Measurements from ENCODE around the gene PTPRK. TPM values are rescaled to one million over a fixed set of nuclear protein-coding genes. Genes with fewer than 3 reads are reported as not detected.

The PTPRK gene
- total and polyA plus RNA-seq, 3 experiments from 2014 or later: 0.74 to 23.0 (median 21.3) TPM

DNA sequence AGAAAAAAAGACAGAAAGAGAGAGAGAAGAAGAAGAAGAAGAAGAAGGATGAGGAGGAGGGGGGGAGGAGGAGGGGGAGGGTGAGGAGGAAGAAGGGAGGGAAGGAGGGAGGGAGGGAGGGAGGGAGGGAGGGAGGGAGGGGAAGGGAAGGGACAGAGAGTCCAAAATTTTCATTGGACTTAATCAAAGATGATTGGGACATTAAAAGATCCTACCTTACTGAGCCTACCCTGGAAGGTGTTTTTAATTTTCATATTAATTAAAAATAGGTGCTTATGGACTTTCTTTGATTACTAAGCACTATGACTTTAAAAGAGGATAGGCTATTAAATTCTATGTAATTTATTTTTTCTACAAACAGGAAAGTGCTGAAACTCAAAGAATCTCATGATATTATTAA, 319.6 kb downstream of the PTPRK start:
- H3K27ac Mint-ChIP-seq: no peak overlapping the region

DNA sequence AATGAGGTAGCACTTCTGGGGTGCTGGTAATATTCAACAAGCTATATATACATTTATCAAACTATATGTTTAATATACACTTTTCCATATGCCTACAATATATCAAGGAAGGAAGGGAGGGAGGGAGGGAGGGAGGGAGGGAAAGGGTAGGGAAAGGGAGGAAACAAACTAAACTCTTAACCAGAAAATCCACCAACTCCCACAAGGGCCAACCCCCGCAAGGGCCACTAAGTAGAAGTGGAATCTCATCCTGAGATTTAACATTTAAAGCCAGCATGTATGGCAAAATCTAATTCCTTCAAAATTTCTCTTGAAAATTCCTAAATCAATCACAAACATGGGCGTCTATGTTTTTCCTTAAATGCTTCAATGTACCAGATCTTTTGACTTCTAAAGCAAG, 320.9 kb downstream of the PTPRK start:
- H3K27me3 ChIP-seq (ENCODE audit: insufficient read depth, low read length, poor library complexity, severe bottlenecking): no peaks in the 10 kb centered on the region
- H3K9me3 ChIP-seq (ENCODE audit: low read length): no peaks in the 10 kb centered on the region
- DNase-seq: no peak
- H3K36me3 ChIP-seq (ENCODE audit: insufficient read depth, low read length): no peaks in the 10 kb centered on the region
- H3K27ac ChIP-seq (ENCODE audit: low read depth, low read length): no peak overlapping the region
- H3K27me3 Mint-ChIP-seq: peaks cover 4% of the 10 kb centered on the region in 2 donors
- H3K4me3 Mint-ChIP-seq: no peak overlapping the region
- ChIA-PET POLR2A (no interaction called here), CTCF (no interaction called here)
- peaks cover 0 to 3% (median 0%) of the 10 kb centered on the region in 3 donors for H3K36me3 Mint-ChIP-seq
- no peaks in the 10 kb centered on the region for H3K4me1 ChIP-seq (ENCODE audit: insufficient read depth, low read length)
- no peaks in the 10 kb centered on the region for H3K4me1 Mint-ChIP-seq
- H3K9me3 Mint-ChIP-seq: no peaks in the 10 kb centered on the region
- H3K27ac Mint-ChIP-seq: peak overlapping the region in 1 of 8 donors; percentile 50
- H3K4me3 ChIP-seq (ENCODE audit: low read length): no peak overlapping the region

More for the DNA sequence above, 319.6 kb downstream of the PTPRK start:
- H3K27me3 ChIP-seq (ENCODE audit: insufficient read depth, low read length, poor library complexity, severe bottlenecking): no peaks in the 10 kb centered on the region
- no peak for DNase-seq
- H3K36me3 ChIP-seq (ENCODE audit: insufficient read depth, low read length): no peaks in the 10 kb centered on the region
- no peak overlapping the region for H3K27ac ChIP-seq (ENCODE audit: low read depth, low read length)
- no peaks in the 10 kb centered on the region for H3K4me1 Mint-ChIP-seq
- H3K4me3 Mint-ChIP-seq: no peak overlapping the region
- H3K9me3 Mint-ChIP-seq: no peaks in the 10 kb centered on the region
- H3K36me3 Mint-ChIP-seq: peaks cover 0 to 3% (median 0%) of the 10 kb centered on the region in 3 donors
- no peak overlapping the region for H3K4me3 ChIP-seq (ENCODE audit: low read length)
- CTCF ChIA-PET: no interaction called here
- no peaks in the 10 kb centered on the region for H3K4me1 ChIP-seq (ENCODE audit: insufficient read depth, low read length)
- no peaks in the 10 kb centered on the region for H3K9me3 ChIP-seq (ENCODE audit: low read length)
- H3K27me3 Mint-ChIP-seq: peaks cover 4 to 7% of the 10 kb centered on the region in 2 donors
- POLR2A ChIA-PET: no interaction called here

DNA sequence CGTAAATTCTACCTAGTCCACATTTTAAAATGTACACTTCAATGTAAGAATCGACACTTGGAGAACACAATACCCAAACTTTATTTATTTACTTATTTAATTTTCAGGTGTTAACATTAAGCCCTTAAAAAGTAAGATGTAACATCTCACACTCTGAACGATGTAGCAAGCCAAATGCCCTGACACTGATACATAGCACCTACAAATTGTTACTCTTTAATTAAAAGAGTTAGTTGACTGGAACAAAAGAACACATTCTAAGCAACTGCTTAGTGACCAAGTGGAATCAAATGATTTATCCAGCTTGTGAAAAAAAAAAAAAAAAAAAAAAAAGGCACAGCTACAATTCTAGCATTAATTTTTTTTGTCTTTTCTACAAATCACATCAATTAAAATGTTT, 327.4 kb downstream of the PTPRK start:
- H3K4me1 Mint-ChIP-seq: no peaks in the 10 kb centered on the region
- Histone ChIP-seq H3K9me3 (ENCODE audit: low read length) (no peaks in the 10 kb centered on the region), H3K36me3 (ENCODE audit: insufficient read depth, low read length) (no peaks in the 10 kb centered on the region), H3K27ac (ENCODE audit: low read depth, low read length) (no peak overlapping the region), H3K4me1 (ENCODE audit: insufficient read depth, low read length) (no peaks in the 10 kb centered on the region), H3K4me3 (ENCODE audit: low read length) (no peak overlapping the region), H3K27me3 (ENCODE audit: insufficient read depth, low read length, poor library complexity, severe bottlenecking) (no peaks in the 10 kb centered on the region)
- no peaks in the 10 kb centered on the region for H3K9me3 Mint-ChIP-seq
- no peak overlapping the region for H3K4me3 Mint-ChIP-seq
- H3K27me3 Mint-ChIP-seq: peaks cover 4 to 20% of the 10 kb centered on the region in 2 donors
- ChIA-PET CTCF (no interaction called here), POLR2A (no interaction called here)
- H3K27ac Mint-ChIP-seq: no peak overlapping the region
- no peaks in the 10 kb centered on the region for H3K36me3 Mint-ChIP-seq
- no peak for DNase-seq

DNA sequence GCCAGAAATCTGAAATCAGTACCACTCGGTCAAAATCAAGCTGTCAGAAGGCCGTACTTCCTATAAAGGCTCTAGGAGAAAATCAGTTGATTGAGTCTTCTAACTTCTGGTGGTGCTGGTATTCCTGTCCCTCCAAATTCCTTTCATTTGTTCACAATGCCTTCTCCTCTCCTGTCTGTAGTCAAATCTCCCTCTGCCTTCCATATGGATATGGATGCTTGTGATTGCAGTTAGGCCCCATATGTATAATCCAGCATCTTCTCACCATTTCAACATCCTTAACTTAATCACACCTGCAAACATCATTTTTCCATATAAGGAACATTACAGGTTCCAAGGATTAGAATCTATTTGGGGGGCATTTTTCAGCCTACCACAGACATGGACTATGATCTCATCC, 331.7 kb downstream of the PTPRK start:
- DNase-seq: no peak
- H3K4me1 ChIP-seq (ENCODE audit: insufficient read depth, low read length): no peaks in the 10 kb centered on the region
- Mint-ChIP-seq H3K4me3 (no peak overlapping the region), H3K4me1 (no peaks in the 10 kb centered on the region), H3K9me3 (no peaks in the 10 kb centered on the region), H3K36me3 (no peaks in the 10 kb centered on the region), H3K27me3 (peaks cover 4 to 16% of the 10 kb centered on the region in 2 donors), H3K27ac (no peak overlapping the region)
- CTCF ChIA-PET: no interaction called here
- H3K4me3 ChIP-seq (ENCODE audit: low read length): no peak overlapping the region
- no peak overlapping the region for H3K27ac ChIP-seq (ENCODE audit: low read depth, low read length)
- POLR2A ChIA-PET: no interaction called here
- no peaks in the 10 kb centered on the region for H3K36me3 ChIP-seq (ENCODE audit: insufficient read depth, low read length)
- no peaks in the 10 kb centered on the region for H3K27me3 ChIP-seq (ENCODE audit: insufficient read depth, low read length, poor library complexity, severe bottlenecking)
- H3K9me3 ChIP-seq (ENCODE audit: low read length): no peaks in the 10 kb centered on the region

DNA sequence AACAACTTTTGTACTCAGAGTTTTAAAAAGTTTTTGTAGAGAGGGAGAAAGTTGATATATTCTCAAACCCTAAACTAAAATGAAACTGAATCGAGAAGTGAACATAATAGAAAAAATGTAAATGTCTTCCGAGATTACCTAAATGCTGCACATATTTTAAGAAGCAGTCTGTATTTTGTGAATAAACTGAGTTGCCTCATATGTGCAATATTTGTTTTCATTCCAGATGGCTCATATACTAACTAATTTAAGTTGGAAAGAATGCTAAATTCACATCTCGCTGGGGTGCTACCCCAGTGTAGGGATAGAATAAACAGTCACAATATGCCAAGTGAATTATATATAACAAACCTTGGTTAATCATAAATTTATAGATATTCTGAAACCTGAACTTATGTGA, 333.7 kb downstream of the PTPRK start:
- no peaks in the 10 kb centered on the region for H3K9me3 ChIP-seq (ENCODE audit: low read length)
- DNase-seq: no peak
- no peak overlapping the region for H3K27ac Mint-ChIP-seq
- H3K4me3 ChIP-seq (ENCODE audit: low read length): no peak overlapping the region
- H3K27me3 Mint-ChIP-seq: peaks cover 0 to 6% of the 10 kb centered on the region in 2 donors
- H3K27me3 ChIP-seq (ENCODE audit: insufficient read depth, low read length, poor library complexity, severe bottlenecking): no peaks in the 10 kb centered on the region
- CTCF ChIA-PET: no interaction called here
- no peaks in the 10 kb centered on the region for H3K4me1 ChIP-seq (ENCODE audit: insufficient read depth, low read length)
- H3K9me3 Mint-ChIP-seq: no peaks in the 10 kb centered on the region
- H3K36me3 ChIP-seq (ENCODE audit: insufficient read depth, low read length): no peaks in the 10 kb centered on the region
- H3K4me1 Mint-ChIP-seq: no peaks in the 10 kb centered on the region
- H3K4me3 Mint-ChIP-seq: no peak overlapping the region
- POLR2A ChIA-PET: no interaction called here
- no peak overlapping the region for H3K27ac ChIP-seq (ENCODE audit: low read depth, low read length)
- no peaks in the 10 kb centered on the region for H3K36me3 Mint-ChIP-seq

DNA sequence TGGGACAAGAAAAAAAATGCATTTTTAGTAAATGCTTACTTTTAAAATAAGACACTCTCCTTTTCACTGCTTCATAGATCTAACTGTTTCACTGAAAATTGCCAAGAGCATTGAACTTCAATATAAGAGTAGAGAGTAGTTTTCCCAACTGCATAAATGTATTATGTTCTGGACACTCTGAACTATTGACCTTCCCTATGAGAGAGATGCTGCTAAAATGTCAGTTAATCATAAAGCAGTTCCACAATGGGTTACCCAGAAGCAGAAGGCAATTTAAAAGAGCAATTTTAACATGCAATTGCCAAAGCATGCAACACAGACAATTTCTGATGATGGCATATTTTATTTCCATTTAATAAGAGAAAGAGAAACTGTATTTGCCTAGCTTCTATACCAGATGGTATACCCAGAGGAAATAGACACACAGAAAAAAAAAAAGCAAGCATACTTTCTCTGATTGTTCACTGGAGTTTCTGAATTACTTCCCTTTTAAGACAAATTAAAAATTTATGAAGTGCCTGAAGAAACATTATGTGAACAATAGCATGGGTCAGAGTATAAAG, 340.4 kb downstream of the PTPRK start:
- no peak overlapping the region for H3K27ac Mint-ChIP-seq
- POLR2A ChIA-PET: no interaction called here
- Histone ChIP-seq H3K27me3 (ENCODE audit: insufficient read depth, low read length, poor library complexity, severe bottlenecking) (no peaks in the 10 kb centered on the region), H3K9me3 (ENCODE audit: low read length) (no peaks in the 10 kb centered on the region), H3K4me1 (ENCODE audit: insufficient read depth, low read length) (no peaks in the 10 kb centered on the region), H3K4me3 (ENCODE audit: low read length) (no peak overlapping the region), H3K36me3 (ENCODE audit: insufficient read depth, low read length) (no peaks in the 10 kb centered on the region), H3K27ac (ENCODE audit: low read depth, low read length) (no peak overlapping the region)
- CTCF ChIA-PET: no interaction called here
- no peak for DNase-seq
- no peaks in the 10 kb centered on the region for H3K9me3 Mint-ChIP-seq
- H3K27me3 Mint-ChIP-seq: no peaks in the 10 kb centered on the region
- H3K4me3 Mint-ChIP-seq: no peak overlapping the region
- H3K36me3 Mint-ChIP-seq: no peaks in the 10 kb centered on the region
- H3K4me1 Mint-ChIP-seq: no peaks in the 10 kb centered on the region

DNA sequence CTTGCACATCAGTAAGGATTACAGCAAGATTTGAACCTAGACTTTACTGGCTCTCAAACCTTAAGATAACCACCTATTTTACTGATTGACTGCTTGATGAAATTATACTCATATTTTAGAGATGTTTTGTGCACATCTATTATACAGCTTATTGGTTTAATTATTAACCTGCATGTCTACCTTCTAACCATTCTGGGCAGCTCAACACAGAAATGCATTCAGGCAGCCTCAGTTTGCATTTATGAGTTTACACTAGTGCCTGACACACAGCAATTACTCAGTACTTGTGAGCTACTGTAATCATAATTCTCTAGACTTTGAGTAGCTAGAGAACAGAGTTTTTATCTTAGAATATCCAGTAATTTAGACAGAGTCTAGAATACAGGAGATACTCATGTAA, 345.7 kb downstream of the PTPRK start:
- no peaks in the 10 kb centered on the region for H3K27me3 ChIP-seq (ENCODE audit: insufficient read depth, low read length, poor library complexity, severe bottlenecking)
- no peak overlapping the region for H3K27ac ChIP-seq (ENCODE audit: low read depth, low read length)
- Mint-ChIP-seq H3K4me3 (no peak overlapping the region), H3K27ac (no peak overlapping the region), H3K9me3 (no peaks in the 10 kb centered on the region), H3K27me3 (no peaks in the 10 kb centered on the region), H3K36me3 (no peaks in the 10 kb centered on the region), H3K4me1 (peaks cover 0 to 3% (median 0%) of the 10 kb centered on the region in 3 donors)
- ChIA-PET POLR2A (no interaction called here), CTCF (no interaction called here)
- H3K9me3 ChIP-seq (ENCODE audit: low read length): no peaks in the 10 kb centered on the region
- DNase-seq: no peak
- H3K4me1 ChIP-seq (ENCODE audit: insufficient read depth, low read length): no peaks in the 10 kb centered on the region
- H3K36me3 ChIP-seq (ENCODE audit: insufficient read depth, low read length): no peaks in the 10 kb centered on the region
- no peak overlapping the region for H3K4me3 ChIP-seq (ENCODE audit: low read length)

DNA sequence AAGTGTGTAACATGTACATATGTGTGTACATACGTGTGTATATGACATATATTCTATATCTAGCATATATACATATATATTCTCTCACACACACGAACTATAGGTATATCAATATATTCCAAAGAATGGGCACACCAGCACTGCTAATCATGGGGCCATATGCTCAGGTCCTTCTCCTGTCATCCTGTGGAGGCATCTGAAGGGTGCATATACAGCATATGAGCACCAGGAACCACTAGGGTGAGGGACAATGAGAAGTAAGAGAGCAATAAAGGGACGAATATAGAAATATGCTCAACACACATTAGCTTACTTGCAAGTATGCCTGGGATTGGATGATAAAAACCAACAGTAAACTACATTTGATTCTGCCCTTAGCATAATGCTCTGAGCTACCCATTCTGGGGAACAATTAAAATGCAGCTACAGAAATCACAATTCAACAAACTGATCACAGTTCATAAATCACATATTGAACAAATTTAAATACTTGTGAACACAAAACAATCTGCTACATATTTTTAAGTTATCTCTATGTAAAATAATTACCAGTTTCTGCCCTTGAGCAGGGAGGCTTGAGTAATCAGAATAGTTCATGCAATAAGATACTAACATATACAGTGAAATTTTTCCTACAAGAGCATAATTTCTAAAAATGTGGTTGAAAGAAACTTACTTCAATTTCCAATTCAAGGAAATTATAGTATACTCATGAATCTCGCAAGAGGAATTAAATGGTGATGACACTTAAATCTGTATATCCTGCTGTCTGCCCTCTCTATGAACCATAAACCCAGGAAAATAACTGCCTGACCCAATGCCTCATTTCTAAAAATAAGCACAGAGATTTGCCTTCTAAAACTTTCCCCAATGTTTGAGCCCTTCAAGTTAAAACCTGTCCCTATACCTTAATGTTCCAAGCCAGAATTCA, 347.4 kb downstream of the PTPRK start:
- Histone ChIP-seq H3K4me3 (ENCODE audit: low read length) (no peak overlapping the region), H3K36me3 (ENCODE audit: insufficient read depth, low read length) (no peaks in the 10 kb centered on the region), H3K27me3 (ENCODE audit: insufficient read depth, low read length, poor library complexity, severe bottlenecking) (no peaks in the 10 kb centered on the region), H3K27ac (ENCODE audit: low read depth, low read length) (no peak overlapping the region), H3K9me3 (ENCODE audit: low read length) (no peaks in the 10 kb centered on the region), H3K4me1 (ENCODE audit: insufficient read depth, low read length) (no peaks in the 10 kb centered on the region)
- no peaks in the 10 kb centered on the region for H3K27me3 Mint-ChIP-seq
- no peak overlapping the region for H3K27ac Mint-ChIP-seq
- ChIA-PET CTCF (no interaction called here), POLR2A (no interaction called here)
- DNase-seq: no peak
- H3K4me3 Mint-ChIP-seq: no peak overlapping the region
- H3K36me3 Mint-ChIP-seq: no peaks in the 10 kb centered on the region
- H3K9me3 Mint-ChIP-seq: no peaks in the 10 kb centered on the region
- H3K4me1 Mint-ChIP-seq: peaks cover 0 to 6% (median 0%) of the 10 kb centered on the region in 3 donors

All from CD8-positive, alpha-beta memory T cell (primary cell).